Endothelial cell of umbilical vein (primary cell): Measurements from ENCODE around the gene VWA8. TPM values are rescaled to one million over a fixed set of nuclear protein-coding genes. Genes with fewer than 3 reads are reported as not detected.

Experiments
- BruUV-seq: library from RNA; stranded (reverse); fragments of 400-500 nt; replicated peaks from 2 replicates; lab custom pipeline; 2021; lab: Mats Ljungman, UMichigan
- CTCF ChIA-PET: fragments of 300-600, 350-600 bp; sonication (Branson Sonifier 250); formaldehyde crosslinking; loops from one replicate; lab custom pipeline; 2021; ENCODE audit warnings: antibody characterized with exemption, inconsistent platforms; lab: Charles Lee
- POLR2A ChIA-PET: fragments of 300-600, 350-600 bp; sonication (Branson Sonifier 250); formaldehyde crosslinking; loops from one replicate; lab custom pipeline; 2021; ENCODE audit warnings: antibody characterized with exemption, inconsistent platforms; lab: Charles Lee
- DNase-seq: peaks from one replicate; pipeline ENCODE4 v3.0.0-alpha.2; 2011; ENCODE audit warnings: low read depth, low spot score
- FAIRE-seq: peaks from 2 replicates; lab custom pipeline; 2011; peaks lifted over from hg19 to GRCh38; lab: Jason Lieb, UNC
- H2AFZ ChIP-seq: 2 replicates; pipeline ENCODE4 v1.6.0; 2012; ENCODE audit warnings: low read depth, low read length, control low read depth, inconsistent platforms
- H3K27ac ChIP-seq: 2 replicates; pipeline ENCODE4 v1.5.1; 2011; ENCODE audit warnings: low read depth, mild to moderate bottlenecking, control low read depth, low read length, moderate library complexity; ENCODE audit not compliant: insufficient read depth
- H3K27me3 ChIP-seq, 2 experiments: 2 replicates each; pipeline versions ENCODE4 v1.6.0 to v1.6.1; 2011; ENCODE audit warnings: low read length in 2 of 2, mixed read lengths in 1 of 2; ENCODE audit not compliant: control insufficient read depth in 2 of 2, insufficient read depth in 2 of 2
- H3K36me3 ChIP-seq, 2 experiments: 2 replicates in 1 of 2; 3 replicates in 1 of 2; pipeline ENCODE4 v1.5.1; 2011; ENCODE audit warnings: low read length in 2 of 2, mild to moderate bottlenecking in 1 of 2, moderate library complexity in 1 of 2; ENCODE audit not compliant: control insufficient read depth in 2 of 2, insufficient read depth in 2 of 2; ENCODE audit errors: extremely low read depth in 1 of 2
- H3K4me1 ChIP-seq: 3 replicates; pipeline ENCODE4 v1.5.1; 2011; ENCODE audit warnings: mild to moderate bottlenecking, low read length; ENCODE audit not compliant: control insufficient read depth, insufficient read depth; ENCODE audit errors: extremely low read depth
- H3K4me2 ChIP-seq: 2 replicates; pipeline ENCODE4 v1.6.1; 2011; ENCODE audit warnings: low read length, control low read depth, mixed read lengths; ENCODE audit not compliant: insufficient read depth
- H3K4me3 ChIP-seq, 3 experiments: fragments of 200-600 bp in 1 of 3; sonication (generic), shearing (Covaris generic) in 1 of 3; replicated peaks in 1 of 3; 2 replicates each; pipeline ENCODE4 v1.5.1; 2011 to 2016; ENCODE audit warnings: control low read depth in 3 of 3, low read length in 3 of 3, mild to moderate bottlenecking in 2 of 3, inconsistent platforms in 1 of 3, low read depth in 1 of 3, moderate library complexity in 1 of 3; ENCODE audit not compliant: insufficient read depth in 1 of 3
- H3K79me2 ChIP-seq: 2 replicates; pipeline ENCODE4 v1.6.0; 2012; ENCODE audit warnings: low read length, inconsistent platforms; ENCODE audit not compliant: control insufficient read depth, insufficient read depth
- H3K9ac ChIP-seq: replicated peaks from 2 replicates; pipeline ENCODE3; 2011; ENCODE audit warnings: low read length, control low read depth; ENCODE audit not compliant: insufficient read depth; ENCODE audit errors: extremely low read depth
- H3K9me1 ChIP-seq: replicated peaks from 3 replicates; pipeline ENCODE4 v1.6.0; 2011; ENCODE audit warnings: mild to moderate bottlenecking, low read length; ENCODE audit not compliant: control insufficient read depth, insufficient read depth; ENCODE audit errors: extremely low read depth
- H3K9me3 ChIP-seq: replicated peaks from 2 replicates; pipeline ENCODE4 v1.5.1; 2012; ENCODE audit warnings: low read length, inconsistent platforms; ENCODE audit not compliant: control insufficient read depth, insufficient read depth
- H4K20me1 ChIP-seq: replicated peaks from 2 replicates; pipeline ENCODE3; 2011; ENCODE audit warnings: mild to moderate bottlenecking, low read length; ENCODE audit not compliant: control insufficient read depth, insufficient read depth; ENCODE audit errors: extremely low read depth
- EZH2 ChIP-seq: IDR thresholded peaks from 2 replicates; pipeline ENCODE4 v1.6.1; 2012; ENCODE audit warnings: borderline replicate concordance, low read depth, mild to moderate bottlenecking, moderate library complexity, low read length, inconsistent platforms; ENCODE audit not compliant: severe bottlenecking
- FOS ChIP-seq: IDR thresholded peaks from 2 replicates; pipeline ENCODE4 v1.6.1; 2011; ENCODE audit warnings: mild to moderate bottlenecking, low read length, moderate library complexity, borderline replicate concordance; ENCODE audit not compliant: insufficient read depth
- GATA2 ChIP-seq: IDR thresholded peaks from 2 replicates; pipeline ENCODE4 v1.7.0; 2011; ENCODE audit warnings: low read depth, mild to moderate bottlenecking, moderate library complexity, mixed read lengths, low read length; ENCODE audit not compliant: insufficient read length, insufficient read depth
- JUN ChIP-seq: IDR thresholded peaks from 2 replicates; pipeline ENCODE4 v1.6.1; 2011; ENCODE audit warnings: borderline replicate concordance, low read depth; ENCODE audit not compliant: insufficient read length, insufficient read depth
- MYC ChIP-seq: IDR thresholded peaks from one replicate; pipeline ENCODE4 v1.6.1; 2011; ENCODE audit warnings: mild to moderate bottlenecking, low read depth, low read length
- POLR2A ChIP-seq: IDR thresholded peaks from 2 replicates; pipeline ENCODE4 v1.6.1; 2012; ENCODE audit warnings: low read depth, mild to moderate bottlenecking, control low read depth, low read length
- POLR2AphosphoS5 ChIP-seq: IDR thresholded peaks from 2 replicates; pipeline ENCODE4 v1.6.1; 2012; ENCODE audit warnings: low read depth, mild to moderate bottlenecking, control low read depth, low read length, moderate library complexity; ENCODE audit not compliant: insufficient read depth
- dilution Hi-C: fragments of 300-500 bp; cut with MboI; formaldehyde crosslinking; loops from one replicate; pipeline ENCODE4 v1.15.0; 2019; ENCODE audit warnings: low sequenced_read_pairs; ENCODE audit not compliant: extremely low pct_ligation_motif_present
- intact Hi-C: fragments of 100-400 bp; cut with micrococcal nuclease; formaldehyde crosslinking; loops from one replicate; pipeline ENCODE4 v1.10.0; 2022
- polyA plus RNA-seq, 4 experiments: library from polyadenylated mRNA; depleted of rRNA in 3 of 4; stranded (reverse) in 3 of 4; unstranded in 1 of 4; fragments of >200 nt; gene quantifications; 2 replicates each; pipeline versions ENCODE4 v1.2.1 to v1.2.3, GENCODE V29; 2011 to 2012; ENCODE audit warnings: missing spikeins in 1 of 4
- total RNA-seq: library from RNA; stranded (reverse); gene quantifications from 2 replicates; pipeline ENCODE4 v1.2.3, GENCODE V29; 2021
- TF ChIP-seq, protein P1 (sequence below): IDR thresholded peaks from 2 replicates; pipeline ENCODE4 v1.6.1; 2011; ENCODE audit not compliant: insufficient read depth, insufficient read length
- TF ChIP-seq, protein P2 (sequence below), 2 donors: IDR thresholded peaks; 1 replicate in 1 of 2; 2 replicates in 1 of 2; pipeline ENCODE4 v1.5.1; 2011; ENCODE audit warnings: low read length in 2 of 2, mild to moderate bottlenecking in 2 of 2, moderate library complexity in 2 of 2, control low read depth in 1 of 2, inconsistent platforms in 1 of 2, low read depth in 1 of 2; ENCODE audit not compliant: insufficient read depth in 1 of 2; ENCODE audit errors: extremely low read depth in 1 of 2

VWA8 gene
- total and polyA plus RNA-seq, 2 donors (not counting 3 experiments of a cell fraction or from before 2014, with no cell fraction given), result 2.9 to 11.3 TPM

DNA sequence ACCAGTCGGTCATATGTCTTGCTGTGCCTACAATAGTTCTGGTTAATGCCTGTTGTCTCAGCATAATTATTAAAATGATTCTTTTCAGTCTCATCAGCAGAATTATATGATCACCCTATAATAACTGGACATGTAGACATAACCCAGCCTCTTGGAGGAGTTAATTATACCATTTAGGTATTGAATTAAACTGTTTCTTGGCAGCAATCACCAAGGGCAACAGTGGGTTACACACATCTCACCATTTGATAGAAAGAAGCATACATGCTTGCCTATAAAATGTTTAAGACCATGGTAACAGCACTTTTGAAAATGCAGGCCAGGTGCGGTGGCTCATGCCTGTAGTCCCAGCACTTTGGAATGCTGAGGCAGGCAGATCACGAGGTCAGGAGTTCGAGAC, 318.9 kb downstream of the VWA8 start:
- Histone ChIP-seq H3K27me3 (no peaks in the 10 kb centered on the region), H4K20me1 (no peaks in the 10 kb centered on the region), H3K9ac (no peak overlapping the region), H2AFZ (no peak overlapping the region), H3K4me2 (no peak overlapping the region), H3K4me3 (no peak overlapping the region), H3K27ac (no peak overlapping the region), H3K79me2 (no peaks in the 10 kb centered on the region), H3K9me3 (no peaks in the 10 kb centered on the region), H3K9me1 (no peaks in the 10 kb centered on the region), H3K36me3 (no peaks in the 10 kb centered on the region), H3K4me1 (peaks cover 39% of the 10 kb centered on the region)
- dilution Hi-C loops (no loop called here), intact Hi-C loops (loop anchor here (10.0 kb wide), 2 partner anchors 77 to 447 kb away; partner anchors contain the start of gene KBTBD7)
- DNase-seq (no peak), FAIRE-seq (no peak)
- ChIA-PET POLR2A (no interaction called here), CTCF (no interaction called here)
- BruUV-seq, result no TSS peak
- no peak for TF ChIP-seq POLR2AphosphoS5
- TF ChIP-seq FOS, result no peak
- no peak for TF ChIP-seq JUN
- TF ChIP-seq MYC, result no peak
- TF ChIP-seq POLR2A, result no peak
- TF ChIP-seq EZH2, result no peak
- TF ChIP-seq, protein P1, sequence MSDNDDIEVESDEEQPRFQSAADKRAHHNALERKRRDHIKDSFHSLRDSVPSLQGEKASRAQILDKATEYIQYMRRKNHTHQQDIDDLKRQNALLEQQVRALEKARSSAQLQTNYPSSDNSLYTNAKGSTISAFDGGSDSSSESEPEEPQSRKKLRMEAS, result no peak
- no peak for TF ChIP-seq GATA2
- TF ChIP-seq, protein P2, sequence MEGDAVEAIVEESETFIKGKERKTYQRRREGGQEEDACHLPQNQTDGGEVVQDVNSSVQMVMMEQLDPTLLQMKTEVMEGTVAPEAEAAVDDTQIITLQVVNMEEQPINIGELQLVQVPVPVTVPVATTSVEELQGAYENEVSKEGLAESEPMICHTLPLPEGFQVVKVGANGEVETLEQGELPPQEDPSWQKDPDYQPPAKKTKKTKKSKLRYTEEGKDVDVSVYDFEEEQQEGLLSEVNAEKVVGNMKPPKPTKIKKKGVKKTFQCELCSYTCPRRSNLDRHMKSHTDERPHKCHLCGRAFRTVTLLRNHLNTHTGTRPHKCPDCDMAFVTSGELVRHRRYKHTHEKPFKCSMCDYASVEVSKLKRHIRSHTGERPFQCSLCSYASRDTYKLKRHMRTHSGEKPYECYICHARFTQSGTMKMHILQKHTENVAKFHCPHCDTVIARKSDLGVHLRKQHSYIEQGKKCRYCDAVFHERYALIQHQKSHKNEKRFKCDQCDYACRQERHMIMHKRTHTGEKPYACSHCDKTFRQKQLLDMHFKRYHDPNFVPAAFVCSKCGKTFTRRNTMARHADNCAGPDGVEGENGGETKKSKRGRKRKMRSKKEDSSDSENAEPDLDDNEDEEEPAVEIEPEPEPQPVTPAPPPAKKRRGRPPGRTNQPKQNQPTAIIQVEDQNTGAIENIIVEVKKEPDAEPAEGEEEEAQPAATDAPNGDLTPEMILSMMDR (IDR thresholded peaks at IDR 0.05; ENCODE audit: extremely low read depth in 1 of 2, insufficient read depth in 1 of 2, low read depth in 1 of 2, low read length in 2 of 2), result no peak
